K562 (cell line): ENCODE measurements around the gene CRLF2.

ENCODE experiments used
- ATF6 ChIP-seq: sonication (generic); formaldehyde crosslinking; IDR thresholded peaks from 2 replicates; pipeline ENCODE4 v1.4.0; 2020; ENCODE audit warnings: mild to moderate bottlenecking, missing genetic modification reagents
- FOXP4 ChIP-seq: sonication (generic); formaldehyde crosslinking; IDR thresholded peaks from 2 replicates; pipeline ENCODE4 v1.8.0; 2022; ENCODE audit warnings: mild to moderate bottlenecking, missing genetic modification reagents, borderline replicate concordance
- POLR2A ChIP-seq: fragments of 450-650 bp; conservative IDR thresholded peaks from 2 replicates; pipeline ENCODE4 v1.6.1; 2016
- POLR2AphosphoS5 ChIP-seq: IDR thresholded peaks from 2 replicates; pipeline ENCODE4 v1.6.1; 2011; ENCODE audit warnings: mild to moderate bottlenecking, low read depth, low read length, moderate library complexity; ENCODE audit not compliant: control insufficient read depth, insufficient read depth
- ZNF586 ChIP-seq: fragments of 450-650 bp; formaldehyde crosslinking; conservative IDR thresholded peaks from 2 replicates; pipeline ENCODE4 v1.4.0; 2020; ENCODE audit warnings: mild to moderate bottlenecking, moderate library complexity

- TF ChIP-seq ATF6 (CRISPR knock-in tag) = no peak
- no peak for TF ChIP-seq FOXP4
- TF ChIP-seq ZNF586 = no peak
- no peak for TF ChIP-seq POLR2A
- no peak for TF ChIP-seq POLR2AphosphoS5
Measured at GRCh38 chrX:1150569-1151347, 61.7 kb downstream of the CRLF2 start.
